Ascending aorta (tissue), 2 donors: Measurements from ENCODE around the gene TARS2. TPM values are rescaled to one million over a fixed set of nuclear protein-coding genes. Genes with fewer than 3 reads are reported as not detected.
A peak's percentile ranks its signal among the peaks of the same experiment; 100 is the strongest.

ENCODE experiments used
- DNase-seq, 2 donors: peaks; one replicate each; pipeline ENCODE4 v3.0.0-alpha.2; 2019; ENCODE audit warnings: low spot score in 2 of 2
- H3K27ac ChIP-seq, 2 donors: fragments of 200-600 bp; sonication (generic); one replicate each; pipeline ENCODE4 v1.5.1; 2016 to 2017; ENCODE audit warnings: mild to moderate bottlenecking in 1 of 2
- H3K27me3 ChIP-seq: fragments of 200-600 bp; sonication (generic); one replicate; pipeline ENCODE4 v1.5.1; 2017
- H3K36me3 ChIP-seq, 2 donors: fragments of 200-600 bp; sonication (generic); one replicate each; pipeline ENCODE4 v1.5.1; 2016
- H3K4me1 ChIP-seq, 2 donors: fragments of 200-600 bp; sonication (generic); one replicate each; pipeline ENCODE4 v1.5.1; 2016 to 2017; ENCODE audit warnings: mild to moderate bottlenecking in 1 of 2
- H3K4me3 ChIP-seq, 2 donors: fragments of 200-600 bp; sonication (generic); one replicate each; pipeline ENCODE4 v1.5.1; 2016 to 2017; ENCODE audit warnings: mild to moderate bottlenecking in 1 of 2
- H3K9me3 ChIP-seq, 2 donors: fragments of 200-600 bp; sonication (generic); one replicate each; pipeline ENCODE4 v1.5.1; 2016
- intact Hi-C: fragments of 100-400 bp; cut with DNase I; formaldehyde crosslinking; loops from one replicate; pipeline ENCODE4 v1.15.1; 2023
- total RNA-seq: library from RNA; depleted of rRNA; stranded (reverse); fragments of >200 nt; gene quantifications from one replicate; pipeline ENCODE4 v1.1.0, GENCODE V29; 2016
- TF ChIP-seq, protein P1 (sequence below), 3 experiments: fragments of 200-600 bp in 2 of 3; fragments of 450-650 bp in 1 of 3; sonication (generic) in 2 of 3; IDR thresholded peaks; one replicate each; pipeline ENCODE4 v1.5.1; 2016 to 2019; ENCODE audit warnings: antibody characterized with exemption in 3 of 3, mild to moderate bottlenecking in 1 of 3, moderate library complexity in 1 of 3

Gene TARS2
- total RNA-seq, 1 donor from 2014 or later = 10.9 TPM

DNA sequence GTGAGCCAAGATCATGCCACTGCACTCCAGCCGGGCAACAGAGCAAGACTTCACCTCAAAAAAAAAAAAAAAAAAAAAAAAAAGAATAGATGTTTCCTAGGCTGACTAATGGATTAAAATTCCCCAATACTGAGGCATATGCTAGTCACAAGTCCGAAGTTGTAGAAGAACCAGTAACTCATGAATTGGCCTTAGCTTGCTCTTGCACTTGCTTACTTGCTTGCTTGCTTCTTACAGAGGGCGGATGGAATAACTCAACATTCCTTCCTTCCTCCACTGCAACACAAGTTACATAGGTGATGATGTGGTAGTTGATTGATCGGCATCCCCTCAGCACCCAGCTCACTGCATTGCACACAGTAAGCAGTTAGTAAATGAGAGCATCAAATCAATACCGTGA, 2.8 kb upstream of the TARS2 start:
- no peak overlapping the region for H3K4me3 ChIP-seq
- TF ChIP-seq, protein P1, sequence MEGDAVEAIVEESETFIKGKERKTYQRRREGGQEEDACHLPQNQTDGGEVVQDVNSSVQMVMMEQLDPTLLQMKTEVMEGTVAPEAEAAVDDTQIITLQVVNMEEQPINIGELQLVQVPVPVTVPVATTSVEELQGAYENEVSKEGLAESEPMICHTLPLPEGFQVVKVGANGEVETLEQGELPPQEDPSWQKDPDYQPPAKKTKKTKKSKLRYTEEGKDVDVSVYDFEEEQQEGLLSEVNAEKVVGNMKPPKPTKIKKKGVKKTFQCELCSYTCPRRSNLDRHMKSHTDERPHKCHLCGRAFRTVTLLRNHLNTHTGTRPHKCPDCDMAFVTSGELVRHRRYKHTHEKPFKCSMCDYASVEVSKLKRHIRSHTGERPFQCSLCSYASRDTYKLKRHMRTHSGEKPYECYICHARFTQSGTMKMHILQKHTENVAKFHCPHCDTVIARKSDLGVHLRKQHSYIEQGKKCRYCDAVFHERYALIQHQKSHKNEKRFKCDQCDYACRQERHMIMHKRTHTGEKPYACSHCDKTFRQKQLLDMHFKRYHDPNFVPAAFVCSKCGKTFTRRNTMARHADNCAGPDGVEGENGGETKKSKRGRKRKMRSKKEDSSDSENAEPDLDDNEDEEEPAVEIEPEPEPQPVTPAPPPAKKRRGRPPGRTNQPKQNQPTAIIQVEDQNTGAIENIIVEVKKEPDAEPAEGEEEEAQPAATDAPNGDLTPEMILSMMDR (IDR thresholded peaks at IDR 0.05) = no peak
- H3K4me1 ChIP-seq = peaks cover 0 to 6% of the 10 kb centered on the region in 2 donors
- H3K27me3 ChIP-seq = no peaks in the 10 kb centered on the region
- no peak overlapping the region for H3K27ac ChIP-seq
- intact Hi-C loops = no loop called here
- H3K9me3 ChIP-seq = no peaks in the 10 kb centered on the region
- no peaks in the 10 kb centered on the region for H3K36me3 ChIP-seq
- no peak for DNase-seq

DNA sequence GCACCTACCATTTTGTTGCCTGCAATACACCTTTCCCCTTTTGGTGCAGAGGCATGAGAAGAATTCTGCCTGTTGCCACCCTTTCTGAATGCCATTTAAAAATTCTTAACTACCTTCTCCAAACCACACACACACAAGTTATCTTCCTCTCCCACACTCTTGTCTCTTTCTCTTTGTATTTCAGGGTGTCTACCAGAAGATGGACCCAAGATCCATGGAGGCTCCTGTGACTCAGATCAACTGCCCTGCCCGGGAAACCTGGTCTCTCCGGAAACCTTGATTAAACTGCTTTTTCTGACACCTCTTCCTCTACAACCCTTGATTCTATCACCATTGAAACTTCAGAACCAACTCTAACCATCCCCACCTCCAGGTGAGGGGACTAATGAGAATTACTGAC, 2.4 kb upstream of the TARS2 start:
- no peak for DNase-seq
- no peaks in the 10 kb centered on the region for H3K36me3 ChIP-seq
- H3K27me3 ChIP-seq = no peaks in the 10 kb centered on the region
- no peaks in the 10 kb centered on the region for H3K9me3 ChIP-seq
- TF ChIP-seq, protein P1 (IDR thresholded peaks at IDR 0.05) = no peak
- H3K4me3 ChIP-seq = no peak overlapping the region
- peaks cover 0 to 6% of the 10 kb centered on the region in 2 donors for H3K4me1 ChIP-seq
- intact Hi-C loops = loop anchor here (5.0 kb wide), 1 partner anchor 47 kb away; no protein-coding TSS in a partner anchor
- H3K27ac ChIP-seq = no peak overlapping the region

DNA sequence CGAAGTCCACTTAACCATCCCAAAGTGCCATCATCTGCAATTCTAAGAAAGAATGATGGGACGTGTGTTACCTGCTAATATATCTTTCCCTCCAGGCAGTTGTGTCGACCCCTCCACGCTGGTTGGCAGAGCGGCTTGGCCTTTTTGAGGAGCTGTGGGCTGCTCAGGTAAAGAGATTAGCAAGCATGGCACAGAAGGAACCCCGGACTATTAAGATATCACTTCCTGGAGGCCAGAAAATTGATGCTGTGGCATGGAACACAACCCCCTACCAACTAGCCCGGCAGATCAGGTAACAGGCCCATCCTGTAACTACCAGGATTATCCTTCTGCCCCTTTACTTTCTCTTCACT, 520 bp downstream of the TARS2 start:
- no peak for DNase-seq
- peak overlapping the region; percentile 70 to 73 for H3K4me3 ChIP-seq
- no peaks in the 10 kb centered on the region for H3K27me3 ChIP-seq
- H3K27ac ChIP-seq = peak overlapping the region; percentile 33 to 73
- peaks cover 23% of the 10 kb centered on the region in 2 donors for H3K36me3 ChIP-seq
- intact Hi-C loops = loop anchor here (1.0 to 5.0 kb wide), 3 partner anchors 28 to 61 kb away; partner anchors contain the start of genes ADAMTSL4 and FALEC
- H3K4me1 ChIP-seq = peaks cover 0 to 6% of the 10 kb centered on the region in 2 donors
- TF ChIP-seq, protein P1 (IDR thresholded peaks at IDR 0.05) = no peak
- H3K9me3 ChIP-seq = no peaks in the 10 kb centered on the region

DNA sequence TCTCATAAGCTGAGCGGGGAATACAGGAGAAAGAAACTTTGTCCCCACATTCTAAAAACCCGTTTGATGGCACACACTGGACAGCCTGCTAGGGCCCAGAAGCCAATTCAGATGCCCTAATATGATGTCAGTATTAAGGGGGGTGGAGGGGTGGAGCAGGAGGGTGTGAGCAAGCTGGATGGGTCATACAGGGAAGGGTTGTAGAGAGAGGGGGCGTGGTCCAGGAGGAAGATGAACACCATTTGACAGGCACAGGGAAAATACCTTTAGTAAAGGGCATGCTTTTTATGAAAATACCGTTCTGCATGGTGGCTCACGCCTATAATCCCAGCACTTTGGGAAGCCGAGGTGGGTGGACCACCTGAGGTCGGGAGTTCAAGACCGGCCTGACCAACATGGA, 6.0 kb downstream of the TARS2 start:
- no peak for DNase-seq

DNA sequence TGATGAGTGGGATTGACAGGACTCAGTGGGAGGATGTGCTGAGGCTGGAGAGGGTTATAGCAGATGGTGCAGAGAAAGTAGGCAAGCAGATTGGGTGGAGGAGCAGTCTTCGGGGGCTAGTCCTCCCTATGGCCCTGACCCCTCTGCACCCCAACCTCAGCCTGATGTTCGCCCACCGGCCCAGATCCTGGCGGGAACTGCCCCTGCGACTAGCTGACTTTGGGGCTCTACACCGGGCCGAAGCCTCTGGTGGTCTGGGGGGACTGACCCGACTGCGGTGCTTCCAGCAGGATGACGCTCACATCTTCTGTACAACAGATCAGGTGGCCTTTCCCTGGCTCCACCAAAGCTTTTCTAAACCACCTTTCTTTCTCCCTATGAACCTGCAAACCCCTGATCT, 11.1 kb downstream of the TARS2 start:
- H3K36me3 ChIP-seq = peaks cover 23 to 66% of the 10 kb centered on the region in 2 donors

More for the DNA sequence above, 6.0 kb downstream of the TARS2 start:
- no peaks in the 10 kb centered on the region for H3K9me3 ChIP-seq
- H3K27ac ChIP-seq = no peak overlapping the region
- H3K36me3 ChIP-seq = peaks cover 43 to 56% of the 10 kb centered on the region in 2 donors
- H3K4me1 ChIP-seq = peaks cover 0 to under 1% of the 10 kb centered on the region in 2 donors
- no peaks in the 10 kb centered on the region for H3K27me3 ChIP-seq
- H3K4me3 ChIP-seq = no peak overlapping the region
- TF ChIP-seq, protein P1 (IDR thresholded peaks at IDR 0.05) = no peak
- intact Hi-C loops = no loop called here

More for the DNA sequence above, 11.1 kb downstream of the TARS2 start:
- H3K27me3 ChIP-seq = no peaks in the 10 kb centered on the region
- no peak overlapping the region for H3K4me3 ChIP-seq
- intact Hi-C loops = no loop called here
- H3K27ac ChIP-seq = no peak overlapping the region
- no peaks in the 10 kb centered on the region for H3K9me3 ChIP-seq
- H3K4me1 ChIP-seq = no peaks in the 10 kb centered on the region
- TF ChIP-seq, protein P1 (IDR thresholded peaks at IDR 0.05) = no peak
- DNase-seq = no peak
